ENCODE data around the gene ZNF146. TPM values are rescaled to one million over a fixed set of nuclear protein-coding genes. Genes with fewer than 3 reads are reported as not detected.
"Not testable (repeated sequence)": the region's sequence is repeated elsewhere in the genome, so short reads cannot be mapped to it uniquely, and the experiment has no call there.

ZNF146 gene
- total RNA-seq, 6 donors from 2014 or later = 25.3 to 68.5 (median 43.2) TPM

DNA sequence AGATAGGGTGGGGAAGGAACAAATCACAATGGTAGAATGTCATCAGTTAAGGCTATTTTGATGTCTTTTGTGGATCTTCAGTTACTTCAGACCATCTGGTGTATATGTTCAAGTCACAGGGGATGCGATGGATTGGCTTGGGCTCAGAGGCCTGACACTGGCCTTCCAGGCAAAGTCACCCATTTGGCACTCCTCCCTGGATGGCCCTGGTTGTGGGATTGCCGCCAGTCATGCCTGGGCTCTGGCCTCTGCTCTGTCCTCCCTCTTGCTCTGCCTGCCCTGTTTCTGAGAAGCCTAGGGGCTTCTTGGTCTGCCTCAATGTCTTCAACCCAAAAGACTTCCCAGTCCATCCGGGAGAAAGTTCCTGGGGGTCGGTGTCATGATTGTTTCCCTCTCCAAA, 50.2 kb downstream of the ZNF146 start:
- ATAC-seq (ENCODE audit: low FRiP score in 2 of 2) (no peak), DNase-seq (no peak)
- peaks cover 0 to 31% (median 2%) of the 10 kb centered on the region in 4 donors for H3K9me3 ChIP-seq
- H3K27me3 ChIP-seq = no peaks in the 10 kb centered on the region
- H3K4me3 ChIP-seq = no peak overlapping the region
- TF ChIP-seq POLR2AphosphoS5 (IDR thresholded peaks at IDR 0.05) = no peak
- no peak for TF ChIP-seq POLR2A (IDR thresholded peaks at IDR 0.05)
- TF ChIP-seq EP300 (IDR thresholded peaks at IDR 0.05) = no peak
- TF ChIP-seq CTCF (IDR thresholded peaks at IDR 0.05) = no peak
- H3K36me3 ChIP-seq = no peaks in the 10 kb centered on the region
- no peak overlapping the region for H3K27ac ChIP-seq
- no peaks in the 10 kb centered on the region for H3K4me1 ChIP-seq
- WGBS, 2 donors = 90 to 94% methylated on average over 2 to 4 of the region's 4 CpGs

GRCh38 chr19:36265856-36266374, 51.0 kb downstream of the ZNF146 start:
- no peaks in the 10 kb centered on the region for H3K27me3 ChIP-seq

GRCh38 chr19:36266375-36266961, 51.6 kb downstream of the ZNF146 start:
- no peaks in the 10 kb centered on the region for H3K4me1 ChIP-seq
- H3K4me3 ChIP-seq = peak overlapping the region in 2 of 4 donors; percentile 14 to 17
- peaks cover 0 to 31% (median 2%) of the 10 kb centered on the region in 4 donors for H3K9me3 ChIP-seq
- H3K27ac ChIP-seq = no peak overlapping the region
- no peaks in the 10 kb centered on the region for H3K27me3 ChIP-seq
- TF ChIP-seq CTCF (IDR thresholded peaks at IDR 0.05) (no peak), POLR2A (IDR thresholded peaks at IDR 0.05) (no peak), EP300 (IDR thresholded peaks at IDR 0.05) (no peak), POLR2AphosphoS5 (IDR thresholded peaks at IDR 0.05) (no peak)
- no peak for ATAC-seq (ENCODE audit: low FRiP score in 2 of 2)
- H3K36me3 ChIP-seq = no peaks in the 10 kb centered on the region
- 86 to 88% methylated on average over 29 to 40 of the region's 50 CpGs for whole genome bisulfite sequencing, 2 donors
- DNase-seq = peak in 1 of 2 donors; percentile 78

More at GRCh38 chr19:36265856-36266374, 51.0 kb downstream of the ZNF146 start:
- Histone ChIP-seq H3K4me3 (peak overlapping the region in 2 of 4 donors; percentile 14 to 17), H3K27ac (no peak overlapping the region), H3K4me1 (no peaks in the 10 kb centered on the region), H3K9me3 (peaks cover 0 to 31% (median 2%) of the 10 kb centered on the region in 4 donors), H3K36me3 (no peaks in the 10 kb centered on the region)
- ATAC-seq (ENCODE audit: low FRiP score in 2 of 2) = no peak
- TF ChIP-seq CTCF (IDR thresholded peaks at IDR 0.05) (no peak), POLR2A (IDR thresholded peaks at IDR 0.05) (no peak), EP300 (IDR thresholded peaks at IDR 0.05) (no peak), POLR2AphosphoS5 (IDR thresholded peaks at IDR 0.05) (no peak)
- 92 to 98% methylated on average over 34 to 35 of the region's 35 CpGs for WGBS, 2 donors
- DNase-seq = peak in 1 of 2 donors; percentile 55

GRCh38 chr19:36267061-36267845, 52.3 kb downstream of the ZNF146 start:
- DNase-seq = peak in 1 of 2 donors; percentile 47
- Histone ChIP-seq H3K36me3 (no peaks in the 10 kb centered on the region), H3K4me1 (no peaks in the 10 kb centered on the region), H3K4me3 (no peak overlapping the region), H3K27me3 (no peaks in the 10 kb centered on the region), H3K27ac (no peak overlapping the region), H3K9me3 (peaks cover 0 to 31% (median 2%) of the 10 kb centered on the region in 4 donors)
- TF ChIP-seq EP300 (IDR thresholded peaks at IDR 0.05) (no peak), CTCF (IDR thresholded peaks at IDR 0.05) (no peak), POLR2A (IDR thresholded peaks at IDR 0.05) (no peak), POLR2AphosphoS5 (IDR thresholded peaks at IDR 0.05) (no peak)
- 93 to 96% methylated on average over 33 to 36 of the region's 36 CpGs for WGBS, 2 donors
- no peak for ATAC-seq (ENCODE audit: low FRiP score in 2 of 2)

DNA sequence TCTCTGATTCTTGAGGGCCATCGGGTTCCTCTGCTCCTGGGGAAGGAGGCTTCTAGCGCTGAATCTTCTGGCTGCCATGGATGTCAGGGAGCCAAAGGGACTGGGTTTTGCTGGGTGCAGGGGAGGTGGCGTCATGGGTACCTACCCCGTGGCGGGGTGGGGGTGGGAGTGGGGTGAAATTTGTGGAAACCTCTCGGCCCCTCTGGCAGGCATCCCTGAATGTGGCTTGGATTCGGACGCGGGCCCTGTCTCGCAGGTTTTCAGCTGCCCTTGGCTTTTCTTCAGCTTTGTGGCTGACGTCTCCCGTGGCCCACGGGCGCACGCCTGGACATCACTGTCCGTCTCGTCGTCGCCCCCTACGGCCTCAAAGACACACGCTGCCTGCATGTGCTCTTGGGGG, 53.2 kb downstream of the ZNF146 start:
- not testable (repeated sequence) for H3K4me3 ChIP-seq; H3K27me3 ChIP-seq; ATAC-seq (ENCODE audit: low FRiP score in 2 of 2); H3K36me3 ChIP-seq; H3K27ac ChIP-seq; H3K4me1 ChIP-seq
- H3K9me3 ChIP-seq = peaks cover 0 to 31% (median 2%) of the 10 kb centered on the region in 4 donors
- 93 to 100% methylated on average over 2 to 19 of the region's 21 CpGs for WGBS, 2 donors
- DNase-seq = peak in 1 of 2 donors; percentile 39

GRCh38 chr19:36268591-36268990, 53.7 kb downstream of the ZNF146 start:
- not testable (repeated sequence) for H3K4me3 ChIP-seq

GRCh38 chr19:36269295-36269694, 54.4 kb downstream of the ZNF146 start:
- ATAC-seq (ENCODE audit: low FRiP score in 2 of 2); H3K4me3 ChIP-seq; H3K36me3 ChIP-seq; H3K4me1 ChIP-seq; H3K27me3 ChIP-seq; H3K27ac ChIP-seq: not testable (repeated sequence)
- DNase-seq = peak in 1 of 2 donors; percentile 84
- 98% methylated on average over 7 to 19 of the region's 29 CpGs for WGBS, 2 donors
- H3K9me3 ChIP-seq = peaks cover 0 to 31% (median 2%) of the 10 kb centered on the region in 4 donors

More at GRCh38 chr19:36268591-36268990, 53.7 kb downstream of the ZNF146 start:
- not testable (repeated sequence) for ATAC-seq (ENCODE audit: low FRiP score in 2 of 2); H3K27ac ChIP-seq; H3K36me3 ChIP-seq; H3K4me1 ChIP-seq; H3K27me3 ChIP-seq
- DNase-seq = peak in 1 of 2 donors; percentile 13
- WGBS, 2 donors = 88 to 95% methylated on average over 17 to 21 of the region's 30 CpGs
- peaks cover 0 to 31% (median 2%) of the 10 kb centered on the region in 4 donors for H3K9me3 ChIP-seq

Data from upper lobe of left lung (tissue), 6 donors.